GM12864 (cell line): ENCODE measurements around the gene CDK2.

Source experiments
- DNase-seq: peaks from one replicate; pipeline ENCODE4 v3.0.0-alpha.2; 2011; ENCODE audit warnings: low read depth
- H3K4me3 ChIP-seq: 2 replicates; pipeline ENCODE4 v1.5.1; 2011; ENCODE audit warnings: mild to moderate bottlenecking, low read depth, low read length, control low read depth
- CTCF ChIP-seq: IDR thresholded peaks from 2 replicates; pipeline ENCODE4 v1.5.1; 2011; ENCODE audit warnings: low read depth, mild to moderate bottlenecking, moderate library complexity, low read length, control low read depth, inconsistent platforms; ENCODE audit errors: missing control alignments

Gene CDK2

DNA sequence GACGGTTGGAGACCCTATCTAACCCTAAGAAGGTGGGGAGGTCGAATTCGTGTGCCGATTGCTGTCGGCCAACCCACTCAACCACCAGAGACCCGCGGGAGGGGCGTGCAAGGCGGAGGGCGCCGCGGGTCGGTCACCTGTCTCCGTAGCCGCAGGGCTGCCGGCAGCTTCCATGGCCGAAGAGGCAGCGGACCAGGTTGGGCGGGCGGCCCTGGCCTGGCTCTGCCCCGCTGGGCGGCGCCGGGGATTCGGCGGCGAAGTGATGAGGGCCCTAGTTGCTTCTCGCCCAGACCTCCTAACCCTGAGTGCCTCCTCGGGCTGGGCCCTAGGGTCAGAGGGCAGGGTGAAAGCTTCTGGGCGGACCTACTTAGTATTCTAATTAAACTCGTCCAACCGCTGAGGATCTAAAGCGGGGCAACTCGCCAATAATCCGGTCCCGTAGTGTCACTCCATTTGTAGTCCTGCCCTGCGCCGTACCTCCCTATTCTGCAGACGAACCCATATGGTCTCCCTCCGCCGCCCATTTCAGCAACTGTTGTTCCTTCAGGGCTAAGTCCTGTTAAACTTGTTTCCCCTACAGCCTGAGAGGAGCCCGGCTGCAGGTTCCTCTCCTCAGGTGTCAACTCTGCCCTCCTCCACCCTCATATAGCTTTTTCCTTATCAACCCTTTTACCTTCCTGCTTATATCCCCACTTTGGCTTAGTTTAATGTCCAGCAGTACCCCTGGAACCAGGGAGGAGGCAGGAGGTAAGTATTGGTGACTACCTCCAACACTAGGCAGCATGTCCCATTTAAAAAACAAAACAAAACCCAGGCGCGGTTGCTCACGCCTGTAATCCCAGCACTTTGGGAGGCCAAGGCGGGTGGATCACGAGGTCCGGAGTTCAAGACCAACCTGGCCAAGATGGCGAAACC is 38.8 kb upstream of the CDK2 start, which contains the start of gene PYM1:
PYM1 (minus strand) TSS at position 307 of the 915 bp plus-strand sequence; CDS start at position 174, 133 bp downstream.
- H3K4me3 ChIP-seq, result peak within 1 kb of the TSS; percentile 70
- peak; percentile 91 for DNase-seq
- TF ChIP-seq CTCF, result no peak

DNA sequence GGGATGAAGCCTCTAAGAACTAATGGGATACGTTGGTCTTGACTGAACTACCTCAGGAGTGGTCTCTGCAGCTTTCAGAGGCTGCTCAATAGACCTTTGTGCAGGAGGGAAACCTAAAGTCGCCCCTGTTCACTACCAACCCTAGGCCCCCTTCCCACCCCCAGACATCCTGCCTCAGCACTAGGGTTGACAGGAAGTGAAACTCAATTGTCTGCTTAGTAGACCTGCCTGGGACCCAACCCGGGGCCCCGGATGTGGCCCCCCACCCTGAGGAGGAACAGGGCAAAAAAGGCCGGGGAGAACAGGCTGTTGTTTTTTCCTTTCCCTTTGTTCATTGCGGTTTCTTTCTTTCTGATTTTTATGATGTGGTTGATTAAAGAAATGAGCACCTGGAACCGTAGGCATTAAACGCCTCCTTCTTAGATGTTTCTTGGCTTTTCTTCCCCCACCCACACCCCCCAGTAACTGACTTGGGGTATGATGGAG is 37.3 kb upstream of the CDK2 start:
- no peak for TF ChIP-seq CTCF
- peak; percentile 79 for DNase-seq
- H3K4me3 ChIP-seq, result peak overlapping the region; percentile 70

GRCh38 chr12:55930771-55931316 is 35.8 kb upstream of the CDK2 start, which contains the start of gene DGKA:
TSS of gene DGKA (plus strand) at chr12:55931162. CDS start at chr12:55936504, 5,342 bp downstream.
- no peak for DNase-seq
- peak within 1 kb of the TSS; percentile 82 for H3K4me3 ChIP-seq
- peak; percentile 75 for TF ChIP-seq CTCF

GRCh38 chr12:55931317-55931779 is 35.3 kb upstream of the CDK2 start:
- no peak for TF ChIP-seq CTCF

DNA sequence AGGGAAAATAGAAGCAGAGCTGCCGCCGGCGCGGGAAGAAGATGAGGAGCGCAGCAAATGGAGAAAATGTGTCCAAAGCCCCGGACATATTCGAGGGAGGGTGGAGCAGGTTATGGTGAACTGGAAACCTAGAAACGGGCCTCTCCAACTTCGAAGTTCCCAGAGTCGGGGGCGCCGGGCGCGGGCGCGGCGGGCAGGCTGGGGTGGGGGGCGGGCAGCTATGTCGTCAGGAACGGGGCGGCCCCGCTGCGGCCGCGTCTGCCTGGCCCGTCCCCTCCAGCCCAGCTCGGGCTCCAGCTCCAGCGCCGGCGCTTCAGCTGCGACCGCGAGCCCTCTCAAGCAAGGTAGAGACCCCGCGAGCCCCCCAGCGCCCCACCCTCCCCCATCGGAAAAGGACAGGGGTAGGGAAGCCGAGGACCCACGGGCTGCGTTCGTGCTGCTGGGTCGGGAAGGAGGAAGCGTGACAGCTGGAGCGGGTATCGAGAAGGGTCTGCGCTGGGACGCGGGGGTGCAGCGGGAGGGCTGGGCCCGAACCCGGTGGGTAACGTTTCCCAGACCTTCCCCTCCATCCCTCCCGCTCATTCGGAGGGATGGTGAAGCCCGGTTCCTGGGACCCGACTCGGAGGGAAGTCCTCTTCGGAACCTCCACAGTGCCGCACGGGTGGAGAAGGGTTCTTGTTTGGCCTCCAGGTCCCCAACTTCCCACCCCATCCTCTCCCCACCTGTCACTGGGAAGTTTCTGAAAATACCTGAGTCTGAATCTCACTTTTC is 34.7 kb upstream of the CDK2 start:
- H3K4me3 ChIP-seq, result peak overlapping the region; percentile 82
- no peak for TF ChIP-seq CTCF
- DNase-seq, result no peak

More at GRCh38 chr12:55931317-55931779, 35.3 kb upstream of the CDK2 start:
- DNase-seq, result no peak
- peak overlapping the region; percentile 82 for H3K4me3 ChIP-seq

DNA sequence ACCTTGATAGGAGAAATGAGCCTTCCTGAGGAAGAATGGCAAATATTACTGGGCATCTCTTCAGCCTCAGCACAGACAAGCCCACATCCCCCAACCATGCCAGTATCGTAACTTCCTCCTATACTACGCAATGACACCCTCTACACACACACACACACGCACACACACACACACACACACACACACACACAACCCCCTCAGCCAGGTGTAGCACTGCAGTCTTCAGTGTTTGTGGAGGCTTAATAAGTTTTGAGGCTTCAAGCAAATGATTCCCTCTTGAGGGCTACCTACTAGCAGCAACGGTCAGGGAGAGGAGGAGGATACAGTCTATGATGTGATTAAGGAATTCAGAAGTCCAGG is 34.1 kb upstream of the CDK2 start:
- peak overlapping the region; percentile 82 for H3K4me3 ChIP-seq
- DNase-seq, result no peak
- TF ChIP-seq CTCF, result no peak
